GM19023 (cell line): ENCODE results near the gene ZNF329.
"Not testable (repeated sequence)": the region's sequence is repeated elsewhere in the genome, so short reads cannot be mapped to it uniquely, and the experiment has no call there.

Experiments
- ATAC-seq: cut with Tn5 transposase; IDR thresholded peaks from one replicate; pipeline ENCODE4 v1.9.1; 2021; ENCODE audit warnings: mild to moderate bottlenecking, moderate library complexity; ENCODE audit not compliant: unreplicated experiment

Gene ZNF329

GRCh38 chr19:58150328-58150921, at the start of gene ZNF329:
Gene ZNF329, minus strand, starts transcription at chr19:58150789. Its CDS starts 21,286 bp downstream, at chr19:58129503.
- ATAC-seq: peak; percentile 50

- ATAC-seq: no peak
Measured at GRCh38 chr19:58196901-58197616, 46.5 kb upstream of the ZNF329 start.

- no peak for ATAC-seq
Measured at GRCh38 chr19:58183817-58184215, 33.2 kb upstream of the ZNF329 start.

- ATAC-seq: peak; percentile 85
Measured at GRCh38 chr19:58182989-58183816, 32.6 kb upstream of the ZNF329 start, which contains the start of gene ZNF274. Gene ZNF274, plus strand, starts transcription at chr19:58183061. Its CDS starts 905 bp downstream, at chr19:58183966.

GRCh38 chr19:58182577-58182988, 32.0 kb upstream of the ZNF329 start:
- ATAC-seq: no peak

GRCh38 chr19:58181902-58182576, 31.4 kb upstream of the ZNF329 start:
- ATAC-seq: no peak

GRCh38 chr19:58170860-58171259, 20.3 kb upstream of the ZNF329 start:
- no peak for ATAC-seq

- no peak for ATAC-seq
Measured at GRCh38 chr19:58166708-58167280, 16.2 kb upstream of the ZNF329 start.

GRCh38 chr19:58166268-58166667, 15.7 kb upstream of the ZNF329 start:
- ATAC-seq: no peak

GRCh38 chr19:58157045-58157728, 6.6 kb upstream of the ZNF329 start:
- ATAC-seq: no peak

GRCh38 chr19:58154679-58155648, 4.4 kb upstream of the ZNF329 start:
- ATAC-seq: peak; percentile 68

- no peak for ATAC-seq
Measured at GRCh38 chr19:58154287-58154678, 3.7 kb upstream of the ZNF329 start.

- no peak for ATAC-seq
Measured at GRCh38 chr19:58153386-58153785, 2.8 kb upstream of the ZNF329 start.

GRCh38 chr19:58147475-58147874, 3.1 kb downstream of the ZNF329 start:
- not testable (repeated sequence) for ATAC-seq

- ATAC-seq: no peak
Measured at GRCh38 chr19:58145849-58146248, 4.7 kb downstream of the ZNF329 start.

- no peak for ATAC-seq
Measured at GRCh38 chr19:58134244-58134643, 16.3 kb downstream of the ZNF329 start.

- ATAC-seq: no peak
Measured at GRCh38 chr19:58129284-58129683, 21.3 kb downstream of the ZNF329 start.

GRCh38 chr19:58128041-58128685, 22.4 kb downstream of the ZNF329 start:
- ATAC-seq: no peak
